ENCODE data around the gene UBE2L6. TPM values are rescaled to one million over a fixed set of nuclear protein-coding genes. Genes with fewer than 3 reads are reported as not detected.
A peak's percentile ranks its signal among the peaks of the same experiment; 100 is the strongest.

The UBE2L6 gene
- 10 to 100 TPM in 4 of 5 donors, 1 to 10 TPM in 1; 2.2 to 57.8 (median 21.3) TPM for total RNA-seq
- polyA plus RNA-seq: 10 to 100 TPM; 47.3 to 73.0 (median 71.4) TPM
- long read RNA-seq, donor 1, transcript UBE2L6-201 (4 exons, 1,354 nt): major isoform, 8 of 8 reads
- long read RNA-seq, donor 1, partial matches to known transcripts: 0 of 8 reads
- long read RNA-seq, donor 1, other reads (novel, unspliced or antisense): 0 of 8 reads
- long read RNA-seq, donor 2, transcript UBE2L6-201 (4 exons, 1,354 nt): major isoform, 15 of 17 reads
- long read RNA-seq, donor 2, partial matches to known transcripts: 0 of 17 reads
- long read RNA-seq, donor 2, other reads (novel, unspliced or antisense): 0 of 17 reads
- long read RNA-seq, donor 3, transcript UBE2L6-201 (4 exons, 1,354 nt): major isoform, 10 of 10 reads
- long read RNA-seq, donor 3, partial matches to known transcripts: 0 of 10 reads
- long read RNA-seq, donor 3, other reads (novel, unspliced or antisense): 0 of 10 reads
- long read RNA-seq, donor 4: 0 reads
- long read RNA-seq, donor 5, transcript UBE2L6-201 (4 exons, 1,354 nt): major isoform, 14 of 16 reads
- long read RNA-seq, donor 5, partial matches to known transcripts: 0 of 16 reads
- long read RNA-seq, donor 5, other reads (novel, unspliced or antisense): 0 of 16 reads
- long read RNA-seq, donor 6, transcript UBE2L6-201 (4 exons, 1,354 nt): major isoform, 26 of 31 reads
- long read RNA-seq, donor 6, partial matches to known transcripts: 0 of 31 reads
- long read RNA-seq, donor 6, other reads (novel, unspliced or antisense): 0 of 31 reads
- long read RNA-seq, donor 7, transcript UBE2L6-201 (4 exons, 1,354 nt): major isoform, 17 of 18 reads
- long read RNA-seq, donor 7, partial matches to known transcripts: 0 of 18 reads
- long read RNA-seq, donor 7, other reads (novel, unspliced or antisense): 0 of 18 reads
- long read RNA-seq, donor 8, transcript UBE2L6-201 (4 exons, 1,354 nt): major isoform, 11 of 11 reads
- long read RNA-seq, donor 8, partial matches to known transcripts: 0 of 11 reads
- long read RNA-seq, donor 8, other reads (novel, unspliced or antisense): 0 of 11 reads
- long read RNA-seq, donor 9, transcript UBE2L6-201 (4 exons, 1,354 nt): major isoform, 8 of 10 reads
- long read RNA-seq, donor 9, partial matches to known transcripts: 0 of 10 reads
- long read RNA-seq, donor 9, other reads (novel, unspliced or antisense): 0 of 10 reads
- long read RNA-seq, donor 10, transcript UBE2L6-201 (4 exons, 1,354 nt): major isoform, 6 of 8 reads
- long read RNA-seq, donor 10, partial matches to known transcripts: 0 of 8 reads
- long read RNA-seq, donor 10, other reads (novel, unspliced or antisense): 0 of 8 reads

DNA sequence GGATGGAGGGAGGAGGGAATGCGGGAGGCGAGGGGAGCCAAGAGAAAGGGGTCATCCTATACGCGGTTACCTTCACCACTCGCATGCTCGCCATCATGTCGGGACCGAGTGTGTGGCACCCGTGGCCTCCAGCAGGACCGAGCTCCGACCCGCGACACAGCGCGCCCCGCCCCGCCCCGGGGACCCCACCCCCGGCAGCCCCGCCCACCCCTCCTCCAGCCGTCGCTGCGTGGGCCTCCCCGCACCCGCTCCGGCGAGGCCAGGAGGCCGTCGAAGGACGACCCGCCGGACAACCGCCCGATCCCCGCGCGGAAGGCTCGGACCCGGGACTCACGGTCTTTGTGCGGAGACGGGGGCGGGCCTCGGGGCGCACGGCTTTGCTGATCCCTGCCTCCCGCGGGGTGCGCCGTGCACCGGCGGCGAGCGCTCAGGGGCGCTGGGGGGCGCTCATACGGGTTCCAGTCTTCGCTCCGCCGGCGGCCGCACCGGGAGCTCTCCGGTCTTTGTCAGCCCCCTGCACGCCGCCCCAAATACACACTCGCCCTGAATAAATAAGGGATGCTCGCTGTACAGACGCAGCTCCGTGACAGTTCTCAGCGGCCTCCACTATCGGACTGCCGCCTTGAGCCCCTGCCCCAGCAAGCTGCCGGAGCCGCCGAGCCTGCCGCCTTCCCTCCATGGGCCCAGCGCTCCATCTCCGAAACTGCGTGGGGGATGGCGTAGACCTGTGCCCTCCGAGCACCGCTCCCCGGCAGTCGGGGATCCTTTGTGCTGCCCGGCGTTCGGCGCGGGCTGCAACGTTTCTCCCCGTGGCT is at the start of gene UBE2L6:
TSS of gene UBE2L6 (minus strand) at position 158 of the 815 bp plus-strand sequence. CDS start at position 97, 61 bp downstream.
- TF ChIP-seq, protein P1, sequence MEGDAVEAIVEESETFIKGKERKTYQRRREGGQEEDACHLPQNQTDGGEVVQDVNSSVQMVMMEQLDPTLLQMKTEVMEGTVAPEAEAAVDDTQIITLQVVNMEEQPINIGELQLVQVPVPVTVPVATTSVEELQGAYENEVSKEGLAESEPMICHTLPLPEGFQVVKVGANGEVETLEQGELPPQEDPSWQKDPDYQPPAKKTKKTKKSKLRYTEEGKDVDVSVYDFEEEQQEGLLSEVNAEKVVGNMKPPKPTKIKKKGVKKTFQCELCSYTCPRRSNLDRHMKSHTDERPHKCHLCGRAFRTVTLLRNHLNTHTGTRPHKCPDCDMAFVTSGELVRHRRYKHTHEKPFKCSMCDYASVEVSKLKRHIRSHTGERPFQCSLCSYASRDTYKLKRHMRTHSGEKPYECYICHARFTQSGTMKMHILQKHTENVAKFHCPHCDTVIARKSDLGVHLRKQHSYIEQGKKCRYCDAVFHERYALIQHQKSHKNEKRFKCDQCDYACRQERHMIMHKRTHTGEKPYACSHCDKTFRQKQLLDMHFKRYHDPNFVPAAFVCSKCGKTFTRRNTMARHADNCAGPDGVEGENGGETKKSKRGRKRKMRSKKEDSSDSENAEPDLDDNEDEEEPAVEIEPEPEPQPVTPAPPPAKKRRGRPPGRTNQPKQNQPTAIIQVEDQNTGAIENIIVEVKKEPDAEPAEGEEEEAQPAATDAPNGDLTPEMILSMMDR (IDR thresholded peaks at IDR 0.05): peak in 1 of 7 experiments; percentile 87
- TF ChIP-seq POLR2A (IDR thresholded peaks at IDR 0.05) (no peak), POLR2AphosphoS5 (IDR thresholded peaks at IDR 0.05) (peak in 2 of 3 donors; percentile 14 to 43), EP300 (IDR thresholded peaks at IDR 0.05) (no peak)
- H3K4me1 ChIP-seq: peaks cover 17 to 45% (median 27%) of the 10 kb centered on the region in 4 donors
- peak within 1 kb of the TSS; percentile 76 to 94 (median 88) for H3K27ac ChIP-seq
- no peaks in the 10 kb centered on the region for H3K27me3 ChIP-seq
- H3K36me3 ChIP-seq: peaks cover 0 to 8% (median 6%) of the 10 kb centered on the region in 4 donors
- peak within 1 kb of the TSS; percentile 71 to 93 (median 90) for H3K4me3 ChIP-seq
- 0 to 7% (median 1%) methylated on average over 3 to 92 of the region's 92 CpGs for WGBS, 5 donors
- intact Hi-C loops (cut with DNase I; ENCODE audit: low total_unique reads): loop anchor here (2.0 kb wide), 1 partner anchor 73 kb away; no protein-coding TSS in a partner anchor
- no peaks in the 10 kb centered on the region for H3K9me3 ChIP-seq
- DNase-seq: peak; percentile 85 to 94

DNA sequence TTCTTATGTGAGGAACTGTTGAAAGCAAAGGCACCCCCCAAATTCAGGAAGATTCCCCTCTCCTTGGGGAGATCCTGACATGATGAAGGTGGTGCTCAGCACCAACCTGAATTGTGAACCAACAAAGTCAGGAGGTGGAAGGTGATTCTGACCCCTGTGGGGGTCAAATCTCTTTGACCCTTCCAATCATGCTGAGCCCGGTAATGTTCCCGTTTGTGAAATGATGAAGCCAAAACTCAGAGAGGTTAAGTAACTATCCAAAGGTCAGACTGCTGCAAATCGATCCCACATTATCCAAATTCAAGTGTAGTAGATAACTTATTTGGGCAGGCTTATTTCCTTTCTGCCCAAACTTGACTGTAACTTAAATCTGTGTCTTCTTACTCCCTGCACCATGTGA is 49.1 kb upstream of the UBE2L6 start:
- Histone ChIP-seq H3K9me3 (peaks cover 0 to 13% (median 8%) of the 10 kb centered on the region in 4 donors), H3K36me3 (peaks cover 10 to 55% (median 50%) of the 10 kb centered on the region in 4 donors), H3K27me3 (no peaks in the 10 kb centered on the region), H3K4me1 (no peaks in the 10 kb centered on the region), H3K4me3 (no peak overlapping the region), H3K27ac (no peak overlapping the region)
- TF ChIP-seq, protein P1 (IDR thresholded peaks at IDR 0.05): no peak
- TF ChIP-seq EP300 (IDR thresholded peaks at IDR 0.05): no peak
- no peak for TF ChIP-seq POLR2AphosphoS5 (IDR thresholded peaks at IDR 0.05)
- TF ChIP-seq POLR2A (IDR thresholded peaks at IDR 0.05): no peak
- intact Hi-C loops (cut with DNase I; ENCODE audit: low total_unique reads): no loop called here
- WGBS, 5 donors: 44 to 58% (median 51%) methylated on average over 3 of the region's 3 CpGs
- no peak for DNase-seq

DNA sequence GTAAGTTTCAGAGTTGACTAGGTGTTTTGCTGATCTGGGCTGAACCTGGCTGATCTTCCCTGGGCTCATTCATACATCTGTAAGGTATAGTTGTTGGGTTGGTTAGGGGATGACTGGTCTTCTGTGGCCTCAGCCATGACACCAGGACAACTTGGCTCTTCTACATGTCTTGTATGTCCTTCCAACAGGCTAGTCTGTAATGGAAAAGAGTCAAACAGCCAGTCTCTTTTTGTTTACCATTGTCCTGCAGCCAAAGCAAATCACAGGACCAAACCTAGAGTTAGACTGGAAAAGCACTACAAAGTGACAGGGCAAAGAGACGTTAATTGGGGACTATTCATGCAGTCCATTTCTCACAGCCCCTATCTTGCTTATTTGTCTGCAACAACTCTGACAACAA is 47.8 kb upstream of the UBE2L6 start:
- intact Hi-C loops (cut with DNase I; ENCODE audit: low total_unique reads): no loop called here
- no peaks in the 10 kb centered on the region for H3K4me1 ChIP-seq
- peaks cover 13 to 68% (median 63%) of the 10 kb centered on the region in 4 donors for H3K36me3 ChIP-seq
- H3K27ac ChIP-seq: no peak overlapping the region
- DNase-seq: no peak
- WGBS, 5 donors: 67 to 87% (median 71%) methylated on average over 1 of the region's 1 CpG
- H3K4me3 ChIP-seq: no peak overlapping the region
- H3K9me3 ChIP-seq: peaks cover 0 to 13% (median 8%) of the 10 kb centered on the region in 4 donors
- no peak for TF ChIP-seq POLR2AphosphoS5 (IDR thresholded peaks at IDR 0.05)
- no peak for TF ChIP-seq EP300 (IDR thresholded peaks at IDR 0.05)
- TF ChIP-seq, protein P1 (IDR thresholded peaks at IDR 0.05): no peak
- TF ChIP-seq POLR2A (IDR thresholded peaks at IDR 0.05): no peak
- H3K27me3 ChIP-seq: no peaks in the 10 kb centered on the region

All from stomach (tissue), 19 donors.